WTC11 (cell line): ENCODE measurements around the gene FAM53B. TPM values are rescaled to one million over a fixed set of nuclear protein-coding genes. Genes with fewer than 3 reads are reported as not detected.

Experiments
- ATAC-seq: fragments of 200-7000 bp; cut with Tn5 transposase; 2 replicates; pipeline ENCODE4 v1.10.0; 2021; ENCODE audit warnings: mild to moderate bottlenecking, moderate library complexity
- CTCF ChIA-PET: fragments of 300-600 bp; sonication (Branson Sonifier 250); formaldehyde crosslinking; loops from one replicate; lab custom pipeline; 2021; ENCODE audit warnings: antibody characterized with exemption; lab: Charles Lee
- POLR2A ChIA-PET: fragments of 350-600 bp; sonication (Branson Sonifier 250); formaldehyde crosslinking; loops from one replicate; lab custom pipeline; 2021; ENCODE audit warnings: antibody characterized with exemption; lab: Charles Lee
- DNase-seq: peaks from one replicate; pipeline ENCODE4 v3.0.0; 2021; ENCODE audit warnings: low spot score
- H3K27ac Mint-ChIP-seq: 2 replicates; pipeline ENCODE4 v1.8.0; 2021; ENCODE audit warnings: mixed read lengths
- H3K27me3 Mint-ChIP-seq: 2 replicates; pipeline ENCODE4 v1.8.0; 2021; ENCODE audit warnings: low read depth, mild to moderate bottlenecking, moderate library complexity, mixed read lengths
- H3K36me3 Mint-ChIP-seq: 2 replicates; pipeline ENCODE4 v1.8.0; 2021; ENCODE audit warnings: mixed read lengths
- H3K4me1 Mint-ChIP-seq: 2 replicates; pipeline ENCODE4 v1.8.0; 2022; ENCODE audit warnings: mixed read lengths
- H3K4me3 Mint-ChIP-seq: 2 replicates; pipeline ENCODE4 v1.8.0; 2021; ENCODE audit warnings: mild to moderate bottlenecking, moderate library complexity, mixed read lengths
- H3K9me3 Mint-ChIP-seq: 2 replicates; pipeline ENCODE4 v1.8.0; 2021; ENCODE audit warnings: mixed read lengths
- IRF2 ChIP-seq: sonication (generic); formaldehyde crosslinking; IDR thresholded peaks from 2 replicates; pipeline ENCODE4 v1.8.0; 2022; ENCODE audit warnings: low read depth, missing genetic modification reagents, borderline replicate concordance
- MYBL2 ChIP-seq: sonication (generic); formaldehyde crosslinking; IDR thresholded peaks from 2 replicates; pipeline ENCODE4 v1.8.1; 2023; ENCODE audit warnings: mild to moderate bottlenecking, moderate library complexity, missing genetic modification reagents
- RELA ChIP-seq: sonication (generic); formaldehyde crosslinking; IDR thresholded peaks from 2 replicates; pipeline ENCODE4 v1.8.1; 2022; ENCODE audit warnings: missing genetic modification reagents, mild to moderate bottlenecking, borderline replicate concordance
- SMAD3 ChIP-seq: sonication (generic); formaldehyde crosslinking; IDR thresholded peaks from 2 replicates; pipeline ENCODE4 v1.8.0; 2022; ENCODE audit warnings: missing genetic modification reagents, mild to moderate bottlenecking, borderline replicate concordance
- ZBTB21 ChIP-seq: sonication (generic); formaldehyde crosslinking; IDR thresholded peaks from 2 replicates; pipeline ENCODE4 v1.8.1; 2023; ENCODE audit warnings: mild to moderate bottlenecking, missing genetic modification reagents, borderline replicate concordance
- ZNF317 ChIP-seq: sonication (generic); formaldehyde crosslinking; IDR thresholded peaks from 2 replicates; pipeline ENCODE4 v1.8.1; 2023; ENCODE audit warnings: low read depth, mild to moderate bottlenecking, moderate library complexity, missing genetic modification reagents, borderline replicate concordance
- ZNF423 ChIP-seq: fragments of 250-450 bp; sonication (Bioruptor Pico); IDR thresholded peaks from 2 replicates; pipeline ENCODE4 v2.1.2; 2022; ENCODE audit warnings: mild to moderate bottlenecking, moderate library complexity
- ZNF671 ChIP-seq: fragments of 250-450 bp; sonication (Bioruptor Pico); IDR thresholded peaks from 2 replicates; pipeline ENCODE4 v1.8.0; 2021; ENCODE audit warnings: mild to moderate bottlenecking
- total RNA-seq: library from RNA; stranded (reverse); gene quantifications from 3 replicates; pipeline ENCODE4 v1.2.3, GENCODE V29; 2021
- TF ChIP-seq, protein P1 (sequence below): sonication (generic); formaldehyde crosslinking; IDR thresholded peaks from 2 replicates; pipeline ENCODE4 v1.8.1; 2022; ENCODE audit warnings: mild to moderate bottlenecking, missing genetic modification reagents, moderate library complexity, borderline replicate concordance
- TF ChIP-seq, protein P2 (sequence below): fragments of 250-450 bp; sonication (Bioruptor Pico); IDR thresholded peaks from 2 replicates; pipeline ENCODE4 v1.9.0; 2021; ENCODE audit warnings: moderate library complexity, mild to moderate bottlenecking, inconsistent platforms, borderline replicate concordance
- TF ChIP-seq, protein P3 (sequence below): fragments of 250-450 bp; sonication (Bioruptor Pico); IDR thresholded peaks from 2 replicates; pipeline ENCODE4 v1.9.0; 2021; ENCODE audit warnings: mild to moderate bottlenecking, borderline replicate concordance
- TF ChIP-seq, protein P4 (sequence below): fragments of 250-450 bp; sonication (Bioruptor Pico); IDR thresholded peaks from 2 replicates; pipeline ENCODE4 v2.1.2; 2022; ENCODE audit warnings: mild to moderate bottlenecking, moderate library complexity
- TF ChIP-seq, protein P5 (sequence below): sonication (generic); formaldehyde crosslinking; IDR thresholded peaks from 2 replicates; pipeline ENCODE4 v1.8.0; 2022; ENCODE audit warnings: mild to moderate bottlenecking, missing genetic modification reagents
- TF ChIP-seq, protein P6 (sequence below): sonication (generic); formaldehyde crosslinking; IDR thresholded peaks from 2 replicates; pipeline ENCODE4 v1.8.1; 2022; ENCODE audit warnings: missing genetic modification reagents, borderline replicate concordance
- TF ChIP-seq, protein P7 (sequence below): sonication (generic); formaldehyde crosslinking; IDR thresholded peaks from 2 replicates; pipeline ENCODE4 v1.8.1; 2023; ENCODE audit warnings: mild to moderate bottlenecking, missing genetic modification reagents, borderline replicate concordance
- TF ChIP-seq, protein P8 (sequence below): sonication (generic); formaldehyde crosslinking; IDR thresholded peaks from 2 replicates; pipeline ENCODE4 v1.8.0; 2022; ENCODE audit warnings: mild to moderate bottlenecking, missing genetic modification reagents
- TF ChIP-seq, protein P9 (sequence below): fragments of 250-450 bp; sonication (Bioruptor Pico); IDR thresholded peaks from 2 replicates; pipeline ENCODE4 v1.9.0; 2021; ENCODE audit warnings: mild to moderate bottlenecking

Gene FAM53B
- total RNA-seq, 1 experiment from 2014 or later: 21.3 TPM

DNA sequence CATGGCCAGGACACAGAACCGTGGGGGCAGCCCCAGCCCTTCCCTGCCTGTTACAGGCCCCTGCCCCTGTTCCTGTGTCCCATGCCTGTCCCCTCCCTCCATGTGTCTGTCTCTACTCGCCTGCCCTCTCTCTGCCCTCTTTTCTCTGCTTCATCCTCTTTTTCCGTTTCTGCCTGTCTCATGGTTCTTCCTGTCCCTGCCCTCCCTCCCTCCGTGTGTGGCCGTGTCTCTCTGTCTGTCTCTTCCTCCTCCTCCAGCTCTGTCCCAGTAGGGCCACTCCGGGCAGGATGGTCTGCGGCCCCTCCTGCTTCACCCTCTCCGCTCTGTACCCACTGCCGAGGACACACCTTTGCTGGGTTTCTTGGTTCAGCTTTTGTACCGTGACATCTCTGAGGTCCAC lies 137.4 kb downstream of the FAM53B start:
- DNase-seq (no peak), ATAC-seq (no peak)
- Mint-ChIP-seq H3K9me3 (no peaks in the 10 kb centered on the region), H3K36me3 (no peaks in the 10 kb centered on the region), H3K27me3 (no peaks in the 10 kb centered on the region), H3K4me1 (no peaks in the 10 kb centered on the region), H3K4me3 (no peak overlapping the region), H3K27ac (no peak overlapping the region)
- TF ChIP-seq MYBL2 (CRISPR knock-in tag) (no peak), IRF2 (CRISPR knock-in tag) (no peak), RELA (CRISPR knock-in tag) (no peak), SMAD3 (CRISPR knock-in tag) (no peak), ZNF423 (CRISPR knock-in tag) (no peak), ZNF671 (CRISPR knock-in tag) (no peak), ZBTB21 (CRISPR knock-in tag) (no peak), ZNF317 (CRISPR knock-in tag) (no peak)
- TF ChIP-seq, protein P1, sequence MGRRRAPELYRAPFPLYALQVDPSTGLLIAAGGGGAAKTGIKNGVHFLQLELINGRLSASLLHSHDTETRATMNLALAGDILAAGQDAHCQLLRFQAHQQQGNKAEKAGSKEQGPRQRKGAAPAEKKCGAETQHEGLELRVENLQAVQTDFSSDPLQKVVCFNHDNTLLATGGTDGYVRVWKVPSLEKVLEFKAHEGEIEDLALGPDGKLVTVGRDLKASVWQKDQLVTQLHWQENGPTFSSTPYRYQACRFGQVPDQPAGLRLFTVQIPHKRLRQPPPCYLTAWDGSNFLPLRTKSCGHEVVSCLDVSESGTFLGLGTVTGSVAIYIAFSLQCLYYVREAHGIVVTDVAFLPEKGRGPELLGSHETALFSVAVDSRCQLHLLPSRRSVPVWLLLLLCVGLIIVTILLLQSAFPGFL (CRISPR knock-in tag): no peak
- TF ChIP-seq, protein P2, sequence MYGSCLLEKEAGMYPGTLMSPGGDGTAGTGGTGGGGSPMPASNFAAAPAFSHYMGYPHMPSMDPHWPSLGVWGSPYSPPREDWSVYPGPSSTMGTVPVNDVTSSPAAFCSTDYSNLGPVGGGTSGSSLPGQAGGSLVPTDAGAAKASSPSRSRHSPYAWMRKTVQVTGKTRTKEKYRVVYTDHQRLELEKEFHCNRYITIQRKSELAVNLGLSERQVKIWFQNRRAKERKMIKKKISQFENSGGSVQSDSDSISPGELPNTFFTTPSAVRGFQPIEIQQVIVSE (CRISPR knock-in tag): no peak
- TF ChIP-seq, protein P3, sequence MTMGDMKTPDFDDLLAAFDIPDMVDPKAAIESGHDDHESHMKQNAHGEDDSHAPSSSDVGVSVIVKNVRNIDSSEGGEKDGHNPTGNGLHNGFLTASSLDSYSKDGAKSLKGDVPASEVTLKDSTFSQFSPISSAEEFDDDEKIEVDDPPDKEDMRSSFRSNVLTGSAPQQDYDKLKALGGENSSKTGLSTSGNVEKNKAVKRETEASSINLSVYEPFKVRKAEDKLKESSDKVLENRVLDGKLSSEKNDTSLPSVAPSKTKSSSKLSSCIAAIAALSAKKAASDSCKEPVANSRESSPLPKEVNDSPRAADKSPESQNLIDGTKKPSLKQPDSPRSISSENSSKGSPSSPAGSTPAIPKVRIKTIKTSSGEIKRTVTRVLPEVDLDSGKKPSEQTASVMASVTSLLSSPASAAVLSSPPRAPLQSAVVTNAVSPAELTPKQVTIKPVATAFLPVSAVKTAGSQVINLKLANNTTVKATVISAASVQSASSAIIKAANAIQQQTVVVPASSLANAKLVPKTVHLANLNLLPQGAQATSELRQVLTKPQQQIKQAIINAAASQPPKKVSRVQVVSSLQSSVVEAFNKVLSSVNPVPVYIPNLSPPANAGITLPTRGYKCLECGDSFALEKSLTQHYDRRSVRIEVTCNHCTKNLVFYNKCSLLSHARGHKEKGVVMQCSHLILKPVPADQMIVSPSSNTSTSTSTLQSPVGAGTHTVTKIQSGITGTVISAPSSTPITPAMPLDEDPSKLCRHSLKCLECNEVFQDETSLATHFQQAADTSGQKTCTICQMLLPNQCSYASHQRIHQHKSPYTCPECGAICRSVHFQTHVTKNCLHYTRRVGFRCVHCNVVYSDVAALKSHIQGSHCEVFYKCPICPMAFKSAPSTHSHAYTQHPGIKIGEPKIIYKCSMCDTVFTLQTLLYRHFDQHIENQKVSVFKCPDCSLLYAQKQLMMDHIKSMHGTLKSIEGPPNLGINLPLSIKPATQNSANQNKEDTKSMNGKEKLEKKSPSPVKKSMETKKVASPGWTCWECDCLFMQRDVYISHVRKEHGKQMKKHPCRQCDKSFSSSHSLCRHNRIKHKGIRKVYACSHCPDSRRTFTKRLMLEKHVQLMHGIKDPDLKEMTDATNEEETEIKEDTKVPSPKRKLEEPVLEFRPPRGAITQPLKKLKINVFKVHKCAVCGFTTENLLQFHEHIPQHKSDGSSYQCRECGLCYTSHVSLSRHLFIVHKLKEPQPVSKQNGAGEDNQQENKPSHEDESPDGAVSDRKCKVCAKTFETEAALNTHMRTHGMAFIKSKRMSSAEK: no peak
- TF ChIP-seq, protein P4, sequence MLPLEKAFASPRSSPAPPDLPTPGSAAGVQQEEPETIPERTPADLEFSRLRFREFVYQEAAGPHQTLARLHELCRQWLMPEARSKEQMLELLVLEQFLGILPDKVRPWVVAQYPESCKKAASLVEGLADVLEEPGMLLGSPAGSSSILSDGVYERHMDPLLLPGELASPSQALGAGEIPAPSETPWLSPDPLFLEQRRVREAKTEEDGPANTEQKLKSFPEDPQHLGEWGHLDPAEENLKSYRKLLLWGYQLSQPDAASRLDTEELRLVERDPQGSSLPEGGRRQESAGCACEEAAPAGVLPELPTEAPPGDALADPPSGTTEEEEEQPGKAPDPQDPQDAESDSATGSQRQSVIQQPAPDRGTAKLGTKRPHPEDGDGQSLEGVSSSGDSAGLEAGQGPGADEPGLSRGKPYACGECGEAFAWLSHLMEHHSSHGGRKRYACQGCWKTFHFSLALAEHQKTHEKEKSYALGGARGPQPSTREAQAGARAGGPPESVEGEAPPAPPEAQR (CRISPR knock-in tag): no peak
- TF ChIP-seq, protein P5, sequence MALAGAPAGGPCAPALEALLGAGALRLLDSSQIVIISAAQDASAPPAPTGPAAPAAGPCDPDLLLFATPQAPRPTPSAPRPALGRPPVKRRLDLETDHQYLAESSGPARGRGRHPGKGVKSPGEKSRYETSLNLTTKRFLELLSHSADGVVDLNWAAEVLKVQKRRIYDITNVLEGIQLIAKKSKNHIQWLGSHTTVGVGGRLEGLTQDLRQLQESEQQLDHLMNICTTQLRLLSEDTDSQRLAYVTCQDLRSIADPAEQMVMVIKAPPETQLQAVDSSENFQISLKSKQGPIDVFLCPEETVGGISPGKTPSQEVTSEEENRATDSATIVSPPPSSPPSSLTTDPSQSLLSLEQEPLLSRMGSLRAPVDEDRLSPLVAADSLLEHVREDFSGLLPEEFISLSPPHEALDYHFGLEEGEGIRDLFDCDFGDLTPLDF (CRISPR knock-in tag): no peak
- TF ChIP-seq, protein P6, sequence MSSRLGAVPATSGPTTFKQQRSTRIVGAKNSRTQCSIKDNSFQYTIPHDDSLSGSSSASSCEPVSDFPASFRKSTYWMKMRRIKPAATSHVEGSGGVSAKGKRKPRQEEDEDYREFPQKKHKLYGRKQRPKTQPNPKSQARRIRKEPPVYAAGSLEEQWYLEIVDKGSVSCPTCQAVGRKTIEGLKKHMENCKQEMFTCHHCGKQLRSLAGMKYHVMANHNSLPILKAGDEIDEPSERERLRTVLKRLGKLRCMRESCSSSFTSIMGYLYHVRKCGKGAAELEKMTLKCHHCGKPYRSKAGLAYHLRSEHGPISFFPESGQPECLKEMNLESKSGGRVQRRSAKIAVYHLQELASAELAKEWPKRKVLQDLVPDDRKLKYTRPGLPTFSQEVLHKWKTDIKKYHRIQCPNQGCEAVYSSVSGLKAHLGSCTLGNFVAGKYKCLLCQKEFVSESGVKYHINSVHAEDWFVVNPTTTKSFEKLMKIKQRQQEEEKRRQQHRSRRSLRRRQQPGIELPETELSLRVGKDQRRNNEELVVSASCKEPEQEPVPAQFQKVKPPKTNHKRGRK (CRISPR knock-in tag): no peak
- TF ChIP-seq, protein P7, sequence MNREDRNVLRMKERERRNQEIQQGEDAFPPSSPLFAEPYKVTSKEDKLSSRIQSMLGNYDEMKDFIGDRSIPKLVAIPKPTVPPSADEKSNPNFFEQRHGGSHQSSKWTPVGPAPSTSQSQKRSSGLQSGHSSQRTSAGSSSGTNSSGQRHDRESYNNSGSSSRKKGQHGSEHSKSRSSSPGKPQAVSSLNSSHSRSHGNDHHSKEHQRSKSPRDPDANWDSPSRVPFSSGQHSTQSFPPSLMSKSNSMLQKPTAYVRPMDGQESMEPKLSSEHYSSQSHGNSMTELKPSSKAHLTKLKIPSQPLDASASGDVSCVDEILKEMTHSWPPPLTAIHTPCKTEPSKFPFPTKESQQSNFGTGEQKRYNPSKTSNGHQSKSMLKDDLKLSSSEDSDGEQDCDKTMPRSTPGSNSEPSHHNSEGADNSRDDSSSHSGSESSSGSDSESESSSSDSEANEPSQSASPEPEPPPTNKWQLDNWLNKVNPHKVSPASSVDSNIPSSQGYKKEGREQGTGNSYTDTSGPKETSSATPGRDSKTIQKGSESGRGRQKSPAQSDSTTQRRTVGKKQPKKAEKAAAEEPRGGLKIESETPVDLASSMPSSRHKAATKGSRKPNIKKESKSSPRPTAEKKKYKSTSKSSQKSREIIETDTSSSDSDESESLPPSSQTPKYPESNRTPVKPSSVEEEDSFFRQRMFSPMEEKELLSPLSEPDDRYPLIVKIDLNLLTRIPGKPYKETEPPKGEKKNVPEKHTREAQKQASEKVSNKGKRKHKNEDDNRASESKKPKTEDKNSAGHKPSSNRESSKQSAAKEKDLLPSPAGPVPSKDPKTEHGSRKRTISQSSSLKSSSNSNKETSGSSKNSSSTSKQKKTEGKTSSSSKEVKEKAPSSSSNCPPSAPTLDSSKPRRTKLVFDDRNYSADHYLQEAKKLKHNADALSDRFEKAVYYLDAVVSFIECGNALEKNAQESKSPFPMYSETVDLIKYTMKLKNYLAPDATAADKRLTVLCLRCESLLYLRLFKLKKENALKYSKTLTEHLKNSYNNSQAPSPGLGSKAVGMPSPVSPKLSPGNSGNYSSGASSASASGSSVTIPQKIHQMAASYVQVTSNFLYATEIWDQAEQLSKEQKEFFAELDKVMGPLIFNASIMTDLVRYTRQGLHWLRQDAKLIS: no peak
- TF ChIP-seq, protein P8, sequence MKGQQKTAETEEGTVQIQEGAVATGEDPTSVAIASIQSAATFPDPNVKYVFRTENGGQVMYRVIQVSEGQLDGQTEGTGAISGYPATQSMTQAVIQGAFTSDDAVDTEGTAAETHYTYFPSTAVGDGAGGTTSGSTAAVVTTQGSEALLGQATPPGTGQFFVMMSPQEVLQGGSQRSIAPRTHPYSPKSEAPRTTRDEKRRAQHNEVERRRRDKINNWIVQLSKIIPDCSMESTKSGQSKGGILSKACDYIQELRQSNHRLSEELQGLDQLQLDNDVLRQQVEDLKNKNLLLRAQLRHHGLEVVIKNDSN (CRISPR knock-in tag): no peak
- TF ChIP-seq, protein P9, sequence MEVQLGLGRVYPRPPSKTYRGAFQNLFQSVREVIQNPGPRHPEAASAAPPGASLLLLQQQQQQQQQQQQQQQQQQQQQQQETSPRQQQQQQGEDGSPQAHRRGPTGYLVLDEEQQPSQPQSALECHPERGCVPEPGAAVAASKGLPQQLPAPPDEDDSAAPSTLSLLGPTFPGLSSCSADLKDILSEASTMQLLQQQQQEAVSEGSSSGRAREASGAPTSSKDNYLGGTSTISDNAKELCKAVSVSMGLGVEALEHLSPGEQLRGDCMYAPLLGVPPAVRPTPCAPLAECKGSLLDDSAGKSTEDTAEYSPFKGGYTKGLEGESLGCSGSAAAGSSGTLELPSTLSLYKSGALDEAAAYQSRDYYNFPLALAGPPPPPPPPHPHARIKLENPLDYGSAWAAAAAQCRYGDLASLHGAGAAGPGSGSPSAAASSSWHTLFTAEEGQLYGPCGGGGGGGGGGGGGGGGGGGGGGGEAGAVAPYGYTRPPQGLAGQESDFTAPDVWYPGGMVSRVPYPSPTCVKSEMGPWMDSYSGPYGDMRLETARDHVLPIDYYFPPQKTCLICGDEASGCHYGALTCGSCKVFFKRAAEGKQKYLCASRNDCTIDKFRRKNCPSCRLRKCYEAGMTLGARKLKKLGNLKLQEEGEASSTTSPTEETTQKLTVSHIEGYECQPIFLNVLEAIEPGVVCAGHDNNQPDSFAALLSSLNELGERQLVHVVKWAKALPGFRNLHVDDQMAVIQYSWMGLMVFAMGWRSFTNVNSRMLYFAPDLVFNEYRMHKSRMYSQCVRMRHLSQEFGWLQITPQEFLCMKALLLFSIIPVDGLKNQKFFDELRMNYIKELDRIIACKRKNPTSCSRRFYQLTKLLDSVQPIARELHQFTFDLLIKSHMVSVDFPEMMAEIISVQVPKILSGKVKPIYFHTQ: no peak
- CTCF ChIA-PET: no interaction called here
- POLR2A ChIA-PET: no interaction called here
